ENCODE measurements around the gene CDKL1. TPM values are rescaled to one million over a fixed set of nuclear protein-coding genes. Genes with fewer than 3 reads are reported as not detected.

CDKL1 gene
- total and polyA plus RNA-seq, 2 donors (not counting 3 experiments of a cell fraction or from before 2014, with no cell fraction given), result 2.6 to 9.7 TPM

DNA sequence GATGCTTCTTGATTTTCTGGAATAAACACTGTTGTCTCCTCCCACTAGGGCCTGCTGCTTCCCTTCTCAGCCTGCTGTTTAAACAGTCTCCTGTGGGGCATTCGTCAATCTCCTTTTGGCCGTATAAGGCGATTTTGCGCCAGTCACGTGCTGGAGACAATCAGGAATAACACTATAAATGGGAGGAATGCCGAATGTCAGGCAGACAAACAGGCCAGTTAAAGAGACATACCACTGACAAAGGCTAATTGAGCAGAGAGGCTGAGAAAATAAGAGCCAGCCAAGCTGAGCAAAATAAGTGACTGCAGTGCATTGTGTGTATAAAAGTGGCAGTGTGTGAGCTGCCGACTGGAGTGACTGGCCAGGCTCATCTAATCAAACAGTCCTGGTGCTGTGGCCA is 61.3 kb downstream of the CDKL1 start:
- DNase-seq (ENCODE audit: low read depth, low spot score) (peak; percentile 78), FAIRE-seq (peak; percentile 83)
- Histone ChIP-seq H3K4me2 (ENCODE audit: insufficient read depth, low read length) (no peak overlapping the region), H2AFZ (ENCODE audit: low read depth, low read length) (peak overlapping the region; percentile 37), H3K9me1 (replicated peaks; ENCODE audit: control insufficient read depth, extremely low read depth, insufficient read depth, low read length) (no peaks in the 10 kb centered on the region), H3K4me3 (replicated peaks in 1 of 3; ENCODE audit: insufficient read depth in 1 of 3, low read depth in 1 of 3, low read length in 3 of 3) (no peak overlapping the region), H3K9me3 (replicated peaks; ENCODE audit: control insufficient read depth, insufficient read depth, low read length) (no peaks in the 10 kb centered on the region), H4K20me1 (replicated peaks; ENCODE audit: control insufficient read depth, extremely low read depth, insufficient read depth, low read length) (no peaks in the 10 kb centered on the region), H3K79me2 (ENCODE audit: control insufficient read depth, insufficient read depth, low read length) (no peaks in the 10 kb centered on the region), H3K4me1 (ENCODE audit: control insufficient read depth, extremely low read depth, insufficient read depth, low read length) (peaks cover 24% of the 10 kb centered on the region), H3K36me3 (ENCODE audit: control insufficient read depth in 2 of 2, extremely low read depth in 1 of 2, insufficient read depth in 2 of 2, low read length in 2 of 2) (peaks cover under 1 to 2% of the 10 kb centered on the region in 2 experiments), H3K27me3 (ENCODE audit: control insufficient read depth in 2 of 2, insufficient read depth in 2 of 2, low read length in 2 of 2) (no peaks in the 10 kb centered on the region), H3K9ac (replicated peaks; ENCODE audit: extremely low read depth, insufficient read depth, low read length) (no peak overlapping the region), H3K27ac (ENCODE audit: insufficient read depth, low read depth, low read length) (peak overlapping the region; percentile 61)
- BruUV-seq (replicated peaks), result no TSS peak
- intact Hi-C loops (cut with micrococcal nuclease) (no loop called here), dilution Hi-C loops (cut with MboI; ENCODE audit: extremely low pct_ligation_motif_present, low sequenced_read_pairs) (no loop called here)
- TF ChIP-seq MYC (IDR thresholded peaks at IDR 0.05; ENCODE audit: low read depth, low read length), result no peak
- TF ChIP-seq POLR2AphosphoS5 (IDR thresholded peaks at IDR 0.05; ENCODE audit: insufficient read depth, low read depth, low read length), result no peak
- TF ChIP-seq, protein P1, sequence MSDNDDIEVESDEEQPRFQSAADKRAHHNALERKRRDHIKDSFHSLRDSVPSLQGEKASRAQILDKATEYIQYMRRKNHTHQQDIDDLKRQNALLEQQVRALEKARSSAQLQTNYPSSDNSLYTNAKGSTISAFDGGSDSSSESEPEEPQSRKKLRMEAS (IDR thresholded peaks at IDR 0.05; ENCODE audit: insufficient read depth, insufficient read length), result peak; percentile 82
- no peak for TF ChIP-seq EZH2 (IDR thresholded peaks at IDR 0.05; ENCODE audit: borderline replicate concordance, low read depth, low read length, severe bottlenecking)
- CTCF ChIA-PET, result interaction anchor here (0.6 to 2.2 kb wide), 10 partner anchors 11 to 481 kb away, joined by 3 to 14 read pairs (median 4); partner anchors contain the start of gene CDKL1
- POLR2A ChIA-PET, result interaction anchor here (0.6 kb wide), 1 partner anchor 79 kb away, joined by 5 read pairs; no protein-coding TSS in a partner anchor

DNA sequence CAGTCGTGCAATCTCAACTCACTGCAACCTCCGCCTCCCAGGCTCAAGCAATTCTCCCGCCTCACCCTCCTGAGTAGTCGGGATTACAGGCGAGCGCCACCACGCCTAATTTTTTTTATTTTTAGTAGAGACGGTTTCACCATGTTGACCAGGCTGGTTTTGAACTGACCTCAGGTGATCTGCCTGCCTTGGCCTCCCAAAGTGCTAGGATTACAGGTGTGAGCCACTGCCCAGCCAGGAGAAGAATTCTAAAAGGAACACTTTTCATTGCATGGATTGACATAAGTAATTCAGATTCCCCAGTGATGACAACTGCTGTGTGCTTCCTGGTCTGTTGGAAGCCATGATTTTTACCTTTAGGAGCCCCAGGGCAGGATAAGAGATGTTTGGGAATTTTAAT is 62.5 kb downstream of the CDKL1 start:
- BruUV-seq (replicated peaks), result no TSS peak
- Histone ChIP-seq H3K9ac (replicated peaks; ENCODE audit: extremely low read depth, insufficient read depth, low read length) (no peak overlapping the region), H2AFZ (ENCODE audit: low read depth, low read length) (no peak overlapping the region), H3K79me2 (ENCODE audit: control insufficient read depth, insufficient read depth, low read length) (no peaks in the 10 kb centered on the region), H3K36me3 (ENCODE audit: control insufficient read depth in 2 of 2, extremely low read depth in 1 of 2, insufficient read depth in 2 of 2, low read length in 2 of 2) (peaks cover 2% of the 10 kb centered on the region in 2 experiments), H3K9me1 (replicated peaks; ENCODE audit: control insufficient read depth, extremely low read depth, insufficient read depth, low read length) (no peaks in the 10 kb centered on the region), H3K27ac (ENCODE audit: insufficient read depth, low read depth, low read length) (no peak overlapping the region), H3K4me3 (replicated peaks in 1 of 3; ENCODE audit: insufficient read depth in 1 of 3, low read depth in 1 of 3, low read length in 3 of 3) (no peak overlapping the region), H3K27me3 (ENCODE audit: control insufficient read depth in 2 of 2, insufficient read depth in 2 of 2, low read length in 2 of 2) (no peaks in the 10 kb centered on the region), H4K20me1 (replicated peaks; ENCODE audit: control insufficient read depth, extremely low read depth, insufficient read depth, low read length) (no peaks in the 10 kb centered on the region), H3K4me2 (ENCODE audit: insufficient read depth, low read length) (no peak overlapping the region), H3K4me1 (ENCODE audit: control insufficient read depth, extremely low read depth, insufficient read depth, low read length) (peaks cover 24% of the 10 kb centered on the region), H3K9me3 (replicated peaks; ENCODE audit: control insufficient read depth, insufficient read depth, low read length) (no peaks in the 10 kb centered on the region)
- CTCF ChIA-PET, result interaction anchor here (0.9 to 1.4 kb wide), 3 partner anchors 12 to 17 kb away, joined by 3 to 4 read pairs (median 3); no protein-coding TSS in a partner anchor
- FAIRE-seq (no peak), DNase-seq (ENCODE audit: low read depth, low spot score) (no peak)
- dilution Hi-C loops (cut with MboI; ENCODE audit: extremely low pct_ligation_motif_present, low sequenced_read_pairs) (no loop called here), intact Hi-C loops (cut with micrococcal nuclease) (no loop called here)
- POLR2A ChIA-PET, result no interaction called here
- TF ChIP-seq EZH2 (IDR thresholded peaks at IDR 0.05; ENCODE audit: borderline replicate concordance, low read depth, low read length, severe bottlenecking), result no peak
- no peak for TF ChIP-seq POLR2AphosphoS5 (IDR thresholded peaks at IDR 0.05; ENCODE audit: insufficient read depth, low read depth, low read length)
- TF ChIP-seq JUN (IDR thresholded peaks at IDR 0.05; ENCODE audit: borderline replicate concordance, insufficient read depth, insufficient read length, low read depth), result no peak
- no peak for TF ChIP-seq GATA2 (IDR thresholded peaks at IDR 0.05; ENCODE audit: insufficient read depth, insufficient read length, low read depth, low read length)
- TF ChIP-seq, protein P1 (IDR thresholded peaks at IDR 0.05; ENCODE audit: insufficient read depth, insufficient read length), result no peak
- TF ChIP-seq FOS (IDR thresholded peaks at IDR 0.05; ENCODE audit: borderline replicate concordance, insufficient read depth, low read length), result no peak
- TF ChIP-seq MYC (IDR thresholded peaks at IDR 0.05; ENCODE audit: low read depth, low read length), result no peak
- TF ChIP-seq POLR2A (IDR thresholded peaks at IDR 0.05; ENCODE audit: low read depth, low read length), result no peak
- TF ChIP-seq, protein P2, sequence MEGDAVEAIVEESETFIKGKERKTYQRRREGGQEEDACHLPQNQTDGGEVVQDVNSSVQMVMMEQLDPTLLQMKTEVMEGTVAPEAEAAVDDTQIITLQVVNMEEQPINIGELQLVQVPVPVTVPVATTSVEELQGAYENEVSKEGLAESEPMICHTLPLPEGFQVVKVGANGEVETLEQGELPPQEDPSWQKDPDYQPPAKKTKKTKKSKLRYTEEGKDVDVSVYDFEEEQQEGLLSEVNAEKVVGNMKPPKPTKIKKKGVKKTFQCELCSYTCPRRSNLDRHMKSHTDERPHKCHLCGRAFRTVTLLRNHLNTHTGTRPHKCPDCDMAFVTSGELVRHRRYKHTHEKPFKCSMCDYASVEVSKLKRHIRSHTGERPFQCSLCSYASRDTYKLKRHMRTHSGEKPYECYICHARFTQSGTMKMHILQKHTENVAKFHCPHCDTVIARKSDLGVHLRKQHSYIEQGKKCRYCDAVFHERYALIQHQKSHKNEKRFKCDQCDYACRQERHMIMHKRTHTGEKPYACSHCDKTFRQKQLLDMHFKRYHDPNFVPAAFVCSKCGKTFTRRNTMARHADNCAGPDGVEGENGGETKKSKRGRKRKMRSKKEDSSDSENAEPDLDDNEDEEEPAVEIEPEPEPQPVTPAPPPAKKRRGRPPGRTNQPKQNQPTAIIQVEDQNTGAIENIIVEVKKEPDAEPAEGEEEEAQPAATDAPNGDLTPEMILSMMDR (IDR thresholded peaks at IDR 0.05; ENCODE audit: extremely low read depth in 1 of 2, insufficient read depth in 1 of 2, low read depth in 1 of 2, low read length in 2 of 2), result no peak

All from endothelial cell of umbilical vein (primary cell).